ENCODE data around the gene STX1A. TPM values are rescaled to one million over a fixed set of nuclear protein-coding genes. Genes with fewer than 3 reads are reported as not detected.

Gene STX1A
- polyA plus RNA-seq, 1 donor from 2014 or later, result 1.6 TPM

GRCh38 chr7:73706126-73707044, 13.1 kb downstream of the STX1A start:
- Mint-ChIP-seq H3K4me1 (peaks cover 0 to 10% (median 3%) of the 10 kb centered on the region in 3 donors), H3K9me3 (no peaks in the 10 kb centered on the region), H3K27me3 (peaks cover 5% of the 10 kb centered on the region), H3K36me3 (peaks cover 2% of the 10 kb centered on the region), H3K27ac (peak overlapping the region in 2 of 3 donors; percentile 41 to 82), H3K4me3 (no peak overlapping the region)

DNA sequence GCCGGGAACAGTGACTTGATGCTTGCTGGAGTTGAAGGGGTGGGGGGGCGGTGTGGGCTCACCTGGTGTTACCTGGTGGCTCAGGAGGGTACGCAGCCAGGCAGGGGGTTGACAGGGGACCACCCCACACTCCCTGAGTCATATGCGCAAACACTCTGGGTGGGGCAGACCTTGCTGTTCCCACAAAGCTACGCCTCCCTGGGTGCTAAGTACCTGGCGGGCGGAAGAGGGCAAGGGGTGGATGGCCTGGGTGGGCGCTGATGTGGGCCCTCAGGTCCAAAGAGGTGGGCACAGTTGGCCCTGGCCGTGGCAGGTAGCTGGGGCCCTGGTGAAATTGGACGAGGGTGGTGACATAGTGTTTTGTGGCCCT, 13.9 kb downstream of the STX1A start:
- Mint-ChIP-seq H3K4me1 (peaks cover 0 to 10% (median 3%) of the 10 kb centered on the region in 3 donors), H3K27ac (no peak overlapping the region), H3K9me3 (no peaks in the 10 kb centered on the region), H3K4me3 (no peak overlapping the region), H3K27me3 (peaks cover 5% of the 10 kb centered on the region), H3K36me3 (peaks cover 2% of the 10 kb centered on the region)

- peak overlapping the region in 1 of 4 donors; percentile 75 for H3K4me3 Mint-ChIP-seq
- H3K27ac Mint-ChIP-seq, result no peak overlapping the region
- H3K27me3 Mint-ChIP-seq, result peaks cover 5% of the 10 kb centered on the region
- peaks cover 0 to 10% (median 3%) of the 10 kb centered on the region in 3 donors for H3K4me1 Mint-ChIP-seq
- H3K9me3 Mint-ChIP-seq, result no peaks in the 10 kb centered on the region
- peaks cover 2% of the 10 kb centered on the region for H3K36me3 Mint-ChIP-seq
Observed at GRCh38 chr7:73704640-73705550, 14.6 kb downstream of the STX1A start.

GRCh38 chr7:73703757-73704639, 15.5 kb downstream of the STX1A start:
- no peaks in the 10 kb centered on the region for H3K9me3 Mint-ChIP-seq
- peaks cover 5% of the 10 kb centered on the region for H3K27me3 Mint-ChIP-seq
- H3K36me3 Mint-ChIP-seq, result peaks cover 4% of the 10 kb centered on the region
- H3K27ac Mint-ChIP-seq, result no peak overlapping the region
- peaks cover 0 to 10% (median 3%) of the 10 kb centered on the region in 3 donors for H3K4me1 Mint-ChIP-seq
- peak overlapping the region in 3 of 4 donors; percentile 16 to 75 (median 60) for H3K4me3 Mint-ChIP-seq

DNA sequence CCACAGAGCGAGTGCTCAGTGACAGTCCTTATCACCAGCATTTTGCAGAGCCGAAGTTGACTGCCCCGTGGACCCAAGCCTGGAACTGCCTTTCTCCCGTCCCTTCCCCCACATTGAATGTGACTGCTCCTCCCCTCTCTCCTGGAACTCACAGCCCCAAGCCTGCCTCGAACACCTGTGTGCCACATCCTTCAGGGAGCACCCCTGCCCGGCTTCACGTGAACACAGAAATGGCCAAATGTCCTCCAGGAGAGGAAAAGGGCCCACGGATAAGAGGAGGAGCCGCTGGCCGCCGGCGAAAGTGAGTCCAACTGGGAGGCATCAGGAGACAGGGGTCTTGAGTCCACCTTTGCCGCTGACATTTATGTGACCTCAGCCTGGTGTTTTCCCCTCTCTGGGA, 16.2 kb downstream of the STX1A start:
- Mint-ChIP-seq H3K4me3 (peak overlapping the region in 1 of 4 donors; percentile 55), H3K36me3 (peaks cover 4% of the 10 kb centered on the region), H3K27me3 (peaks cover 5% of the 10 kb centered on the region)

GRCh38 chr7:73702665-73703064, 16.8 kb downstream of the STX1A start:
- Mint-ChIP-seq H3K4me1 (peaks cover 0 to 10% (median 2%) of the 10 kb centered on the region in 3 donors), H3K27me3 (peaks cover 5% of the 10 kb centered on the region), H3K9me3 (no peaks in the 10 kb centered on the region), H3K27ac (peak overlapping the region in 1 of 3 donors; percentile 48), H3K4me3 (no peak overlapping the region), H3K36me3 (peaks cover 4% of the 10 kb centered on the region)

More for the DNA sequence above, 16.2 kb downstream of the STX1A start:
- peaks cover 0 to 10% (median 2%) of the 10 kb centered on the region in 3 donors for H3K4me1 Mint-ChIP-seq
- H3K9me3 Mint-ChIP-seq, result no peaks in the 10 kb centered on the region
- no peak overlapping the region for H3K27ac Mint-ChIP-seq

DNA sequence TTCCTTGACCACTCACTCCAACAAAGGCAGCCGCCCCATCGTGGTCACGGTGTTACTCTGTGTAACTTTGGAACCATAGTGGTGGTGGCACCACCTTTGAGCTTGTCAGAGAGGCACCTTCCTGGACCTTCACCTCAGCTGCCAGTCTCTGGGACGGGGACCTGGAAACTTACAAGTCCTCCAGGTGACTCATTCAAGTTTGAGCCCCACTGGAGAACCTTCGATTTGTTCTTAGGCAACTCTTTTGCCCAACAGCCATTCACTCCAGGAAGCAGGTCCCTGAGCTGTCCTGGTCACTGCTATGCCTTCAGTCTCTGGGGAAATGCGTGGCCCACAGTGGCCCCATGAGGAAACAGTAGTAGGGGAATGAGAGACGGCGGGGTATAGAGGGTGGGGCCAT, 17.2 kb downstream of the STX1A start:
- Mint-ChIP-seq H3K36me3 (peaks cover 6% of the 10 kb centered on the region), H3K27ac (peak overlapping the region in 2 of 3 donors; percentile 23 to 48), H3K4me3 (peak overlapping the region in 1 of 4 donors; percentile 1), H3K9me3 (no peaks in the 10 kb centered on the region), H3K27me3 (peaks cover 5% of the 10 kb centered on the region), H3K4me1 (peaks cover 0 to 10% (median 2%) of the 10 kb centered on the region in 3 donors)

DNA sequence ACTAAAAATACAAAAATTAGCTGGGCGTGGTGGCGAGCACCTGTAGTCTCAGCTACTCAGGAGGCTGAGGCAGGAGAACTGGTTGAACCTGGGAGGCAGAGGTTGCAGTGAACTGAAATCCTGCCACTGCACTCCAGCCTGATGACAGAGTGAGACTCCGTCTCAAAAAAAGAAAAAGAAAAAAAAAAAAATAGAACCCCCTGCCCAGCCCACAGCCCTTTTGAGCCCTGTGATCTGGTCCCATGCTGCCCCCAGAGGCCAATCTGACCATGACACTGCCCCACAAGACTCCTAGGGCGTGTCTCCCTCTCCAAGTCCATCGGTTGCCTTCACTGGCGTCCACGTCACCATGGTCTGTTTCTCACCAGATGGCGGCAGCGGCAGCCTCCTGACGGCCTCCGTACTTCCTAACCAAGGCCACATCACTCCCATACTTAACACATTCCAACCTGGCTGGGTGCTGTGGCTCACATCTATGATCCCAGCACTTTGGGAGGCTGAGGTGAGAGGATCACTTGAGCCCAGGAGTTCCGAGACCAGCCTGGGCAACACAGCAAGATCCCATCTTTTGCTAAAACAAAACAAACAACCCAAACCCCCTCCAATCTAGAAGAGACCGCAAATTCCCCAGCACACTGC, 18.0 kb downstream of the STX1A start:
- Mint-ChIP-seq H3K9me3 (no peaks in the 10 kb centered on the region), H3K4me1 (peaks cover 0 to 4% (median 2%) of the 10 kb centered on the region in 3 donors), H3K4me3 (no peak overlapping the region), H3K36me3 (peaks cover 6% of the 10 kb centered on the region), H3K27me3 (peaks cover 5% of the 10 kb centered on the region), H3K27ac (peak overlapping the region in 1 of 3 donors; percentile 23)

GRCh38 chr7:73700581-73701134, 18.8 kb downstream of the STX1A start:
- Mint-ChIP-seq H3K4me1 (peaks cover 0 to 3% (median 2%) of the 10 kb centered on the region in 3 donors), H3K36me3 (peaks cover 6% of the 10 kb centered on the region), H3K27me3 (peaks cover 5% of the 10 kb centered on the region), H3K4me3 (no peak overlapping the region), H3K27ac (no peak overlapping the region), H3K9me3 (no peaks in the 10 kb centered on the region)

DNA sequence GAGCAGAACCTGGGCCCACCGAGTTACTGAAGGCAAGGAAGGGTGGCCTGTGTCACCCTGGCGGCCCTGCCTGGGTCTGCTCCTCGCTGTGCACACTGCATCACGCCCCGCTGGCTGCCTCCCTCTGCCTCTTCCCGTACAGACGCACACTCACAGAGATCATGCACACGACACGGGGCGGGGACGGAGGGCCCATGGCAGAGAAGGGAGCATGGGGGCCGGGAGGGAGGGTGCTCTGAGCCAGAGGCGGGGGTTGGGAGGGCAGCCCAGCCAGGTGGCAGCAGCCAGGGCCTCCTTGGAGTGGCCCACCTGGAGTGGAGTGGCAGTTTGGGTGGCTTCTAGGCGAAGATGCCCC, 19.4 kb downstream of the STX1A start:
- Mint-ChIP-seq H3K4me1 (peaks cover 0 to 3% (median 2%) of the 10 kb centered on the region in 3 donors), H3K36me3 (peaks cover 6% of the 10 kb centered on the region), H3K9me3 (no peaks in the 10 kb centered on the region), H3K27ac (no peak overlapping the region), H3K4me3 (no peak overlapping the region), H3K27me3 (peaks cover 5% of the 10 kb centered on the region)

GRCh38 chr7:73699370-73700068, 19.9 kb downstream of the STX1A start:
- no peak overlapping the region for H3K4me3 Mint-ChIP-seq
- H3K4me1 Mint-ChIP-seq, result peaks cover 0 to 3% (median 2%) of the 10 kb centered on the region in 3 donors
- no peaks in the 10 kb centered on the region for H3K9me3 Mint-ChIP-seq
- peaks cover 6% of the 10 kb centered on the region for H3K36me3 Mint-ChIP-seq
- peaks cover 5% of the 10 kb centered on the region for H3K27me3 Mint-ChIP-seq
- no peak overlapping the region for H3K27ac Mint-ChIP-seq

DNA sequence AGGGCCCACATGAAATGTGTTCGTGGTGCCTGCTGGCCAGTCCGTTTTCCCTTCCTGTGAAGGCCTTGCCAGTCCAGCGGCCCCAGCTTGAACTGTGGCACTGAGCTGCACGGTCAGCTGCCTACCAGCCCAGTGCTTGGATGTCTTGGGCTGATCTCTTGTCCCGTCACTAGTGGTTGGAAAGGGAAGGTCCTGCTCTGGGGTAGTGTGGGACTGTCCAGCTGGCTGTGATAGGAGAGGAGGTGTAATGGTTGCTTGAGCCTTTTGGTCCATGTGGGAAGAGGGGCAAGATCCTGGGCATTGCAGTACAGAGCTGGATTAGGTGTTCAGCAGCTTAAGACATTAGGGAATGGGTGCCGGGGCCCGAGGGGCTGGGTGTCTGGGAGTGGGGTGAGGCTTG, 21.1 kb downstream of the STX1A start:
- Mint-ChIP-seq H3K4me1 (peaks cover 0 to 3% (median 0%) of the 10 kb centered on the region in 3 donors), H3K36me3 (peaks cover 6% of the 10 kb centered on the region), H3K4me3 (no peak overlapping the region), H3K27ac (no peak overlapping the region), H3K9me3 (no peaks in the 10 kb centered on the region), H3K27me3 (peaks cover 4% of the 10 kb centered on the region)

DNA sequence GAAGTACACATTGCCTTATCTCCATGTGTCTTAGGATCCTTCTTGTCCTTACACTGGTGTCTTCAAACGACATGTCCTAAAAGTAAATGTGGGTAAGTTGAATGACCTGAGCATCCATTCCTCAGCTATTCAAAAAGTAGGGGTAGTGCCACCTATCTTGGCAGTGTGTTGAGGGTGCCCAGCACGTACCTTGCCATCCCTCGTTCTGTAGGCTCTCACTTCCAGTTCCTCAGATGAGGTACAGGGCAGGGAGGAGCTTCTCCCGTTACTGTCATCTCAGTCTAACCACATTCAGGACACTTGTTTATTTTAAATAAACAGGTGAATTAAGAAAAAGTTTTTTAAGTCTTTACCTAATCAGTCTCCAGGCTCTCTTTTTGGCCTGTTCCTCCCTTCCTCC, 23.1 kb downstream of the STX1A start:
- Mint-ChIP-seq H3K36me3 (peaks cover 11% of the 10 kb centered on the region), H3K9me3 (no peaks in the 10 kb centered on the region), H3K27ac (no peak overlapping the region), H3K4me3 (no peak overlapping the region), H3K4me1 (peaks cover 0 to 2% (median 0%) of the 10 kb centered on the region in 3 donors), H3K27me3 (no peaks in the 10 kb centered on the region)
